HEK293 (cell line): ENCODE results near the gene CEP112.
A peak's percentile ranks its signal among the peaks of the same experiment; 100 is the strongest.

Source experiments
- CTCF ChIA-PET: fragments of 350-600 bp; formaldehyde crosslinking; extraction: SDS; loops from one replicate; lab custom pipeline; 2021; ENCODE audit warnings: antibody characterized with exemption; lab: Yijun Ruan, JAX
- POLR2A ChIA-PET: fragments of 300-600 bp; formaldehyde crosslinking; extraction: SDS; loops from one replicate; lab custom pipeline; 2020; ENCODE audit warnings: antibody characterized with exemption, inconsistent platforms; lab: Yijun Ruan, JAX
- H3K27ac ChIP-seq: fragments of 200-500 bp; sonication (Bioruptor generic); 2 replicates; pipeline ENCODE4 v1.5.1; 2014; ENCODE audit warnings: low read depth, low read length, control low read depth, inconsistent platforms; ENCODE audit errors: extremely low read depth
- H3K36me3 ChIP-seq, 2 experiments: fragments of 200-500 bp in 1 of 2; sonication (Bioruptor generic) in 1 of 2; 1 replicate in 1 of 2; 2 replicates in 1 of 2; pipeline ENCODE4 v1.5.1; 2014 to 2017; ENCODE audit warnings: inconsistent platforms in 2 of 2, low read length in 2 of 2; ENCODE audit not compliant: control insufficient read depth in 2 of 2, insufficient read depth in 1 of 2
- H3K4me1 ChIP-seq: fragments of 200-500 bp; sonication (Bioruptor generic); 2 replicates; pipeline ENCODE4 v1.5.1; 2014; ENCODE audit warnings: mild to moderate bottlenecking, low read length, inconsistent platforms; ENCODE audit not compliant: control insufficient read depth, insufficient read depth
- H3K4me3 ChIP-seq: 2 replicates; pipeline ENCODE4 v1.5.1; 2011; ENCODE audit warnings: low read depth, mild to moderate bottlenecking, control low read depth, low read length, moderate library complexity
- H3K9me3 ChIP-seq: fragments of 200-500 bp; sonication (Bioruptor generic); 2 replicates; pipeline ENCODE4 v1.5.1; 2014; ENCODE audit warnings: low read depth, low read length, inconsistent platforms; ENCODE audit not compliant: control insufficient read depth, insufficient read depth
- EGR2 ChIP-seq: fragments of 450-650 bp; formaldehyde crosslinking; IDR thresholded peaks from 2 replicates; pipeline ENCODE4 v1.5.1; 2016; ENCODE audit warnings: low read depth, missing biosample characterization, missing genetic modification characterization
- HOXC10 ChIP-seq: sonication (generic); formaldehyde crosslinking; IDR thresholded peaks from 2 replicates; pipeline ENCODE4 v1.8.1; 2023; ENCODE audit warnings: mild to moderate bottlenecking, missing genetic modification reagents
- IKZF3 ChIP-seq: fragments of 450-650 bp; IDR thresholded peaks from 2 replicates; pipeline ENCODE4 v1.5.0; 2018; ENCODE audit warnings: missing biosample characterization, mild to moderate bottlenecking, missing genetic modification characterization, moderate library complexity
- KLF10 ChIP-seq: fragments of 450-650 bp; IDR thresholded peaks from 2 replicates; pipeline ENCODE4 v1.5.1; 2018; ENCODE audit warnings: missing biosample characterization, mild to moderate bottlenecking, missing genetic modification characterization
- KLF7 ChIP-seq: fragments of 450-650 bp; formaldehyde crosslinking; IDR thresholded peaks from 2 replicates; pipeline ENCODE4 v1.5.1; 2016; ENCODE audit warnings: missing biosample characterization, missing genetic modification characterization, borderline replicate concordance
- KLF8 ChIP-seq: fragments of 450-650 bp; formaldehyde crosslinking; IDR thresholded peaks from 2 replicates; pipeline ENCODE4 v1.5.1; 2016; ENCODE audit warnings: missing biosample characterization, missing genetic modification characterization
- SP3 ChIP-seq: fragments of 450-650 bp; formaldehyde crosslinking; IDR thresholded peaks from 2 replicates; pipeline ENCODE4 v1.5.1; 2016; ENCODE audit warnings: missing biosample characterization, missing genetic modification characterization
- SP7 ChIP-seq: fragments of 450-650 bp; formaldehyde crosslinking; IDR thresholded peaks from 2 replicates; pipeline ENCODE4 v1.5.1; 2016; ENCODE audit warnings: missing biosample characterization, missing genetic modification characterization
- ZBTB1 ChIP-seq: fragments of 450-650 bp; formaldehyde crosslinking; IDR thresholded peaks from 2 replicates; pipeline ENCODE4 v1.5.1; 2016; ENCODE audit warnings: missing biosample characterization, missing genetic modification characterization
- ZBTB17 ChIP-seq: fragments of 450-650 bp; formaldehyde crosslinking; IDR thresholded peaks from 2 replicates; pipeline ENCODE4 v1.5.1; 2016; ENCODE audit warnings: missing biosample characterization, missing genetic modification characterization
- ZBTB20 ChIP-seq: fragments of 450-650 bp; formaldehyde crosslinking; IDR thresholded peaks from 2 replicates; pipeline ENCODE4 v1.5.1; 2016; ENCODE audit warnings: missing biosample characterization, missing genetic modification characterization
- ZBTB44 ChIP-seq: fragments of 450-650 bp; IDR thresholded peaks from 2 replicates; pipeline ENCODE4 v1.5.1; 2018; ENCODE audit warnings: missing biosample characterization, mild to moderate bottlenecking, missing genetic modification characterization
- ZBTB7A ChIP-seq: fragments of 450-650 bp; formaldehyde crosslinking; IDR thresholded peaks from 2 replicates; pipeline ENCODE4 v1.5.1; 2016; ENCODE audit warnings: low read depth, missing biosample characterization, missing genetic modification characterization
- ZBTB8A ChIP-seq: fragments of 450-650 bp; formaldehyde crosslinking; IDR thresholded peaks from 2 replicates; pipeline ENCODE4 v1.5.1; 2016; ENCODE audit warnings: missing biosample characterization, missing genetic modification characterization
- ZEB2 ChIP-seq: fragments of 450-650 bp; formaldehyde crosslinking; IDR thresholded peaks from 2 replicates; pipeline ENCODE4 v1.5.1; 2016; ENCODE audit warnings: missing biosample characterization, missing genetic modification characterization
- ZFHX2 ChIP-seq: fragments of 450-650 bp; formaldehyde crosslinking; conservative IDR thresholded peaks from 2 replicates; pipeline ENCODE4 v1.5.1; 2016; ENCODE audit warnings: missing biosample characterization, missing genetic modification characterization
- ZNF335 ChIP-seq: fragments of 450-650 bp; formaldehyde crosslinking; conservative IDR thresholded peaks from 2 replicates; pipeline ENCODE4 v1.5.1; 2016; ENCODE audit warnings: missing biosample characterization, missing genetic modification characterization
- ZNF341 ChIP-seq: fragments of 450-650 bp; formaldehyde crosslinking; IDR thresholded peaks from 2 replicates; pipeline ENCODE4; 2016; ENCODE audit warnings: low read depth, missing biosample characterization, missing genetic modification characterization
- ZNF362 ChIP-seq: fragments of 450-650 bp; formaldehyde crosslinking; IDR thresholded peaks from 2 replicates; pipeline ENCODE4 v1.5.1; 2016; ENCODE audit warnings: missing biosample characterization, missing genetic modification characterization
- ZNF548 ChIP-seq: fragments of 450-650 bp; formaldehyde crosslinking; IDR thresholded peaks from 2 replicates; pipeline ENCODE4 v1.5.1; 2016; ENCODE audit warnings: missing biosample characterization, missing genetic modification characterization
- ZNF561 ChIP-seq: fragments of 450-650 bp; IDR thresholded peaks from 2 replicates; pipeline ENCODE4 v1.5.1; 2018; ENCODE audit warnings: missing biosample characterization, missing genetic modification characterization, borderline replicate concordance
- ZNF747 ChIP-seq: fragments of 450-650 bp; formaldehyde crosslinking; IDR thresholded peaks from 2 replicates; pipeline ENCODE4 v1.5.1; 2016; ENCODE audit warnings: missing biosample characterization, missing genetic modification characterization
- ZSCAN23 ChIP-seq: fragments of 450-650 bp; formaldehyde crosslinking; IDR thresholded peaks from 2 replicates; pipeline ENCODE4 v1.5.1; 2016; ENCODE audit warnings: missing biosample characterization, missing genetic modification characterization
- ZXDB ChIP-seq: fragments of 450-650 bp; formaldehyde crosslinking; IDR thresholded peaks from 2 replicates; pipeline ENCODE4 v1.5.1; 2016; ENCODE audit warnings: missing biosample characterization, missing genetic modification characterization
- TF ChIP-seq, protein P1 (sequence below): fragments of 450-650 bp; formaldehyde crosslinking; IDR thresholded peaks from 2 replicates; pipeline ENCODE4 v1.5.1; 2016; ENCODE audit warnings: missing biosample characterization, missing genetic modification characterization
- TF ChIP-seq, protein P2 (sequence below): fragments of 450-650 bp; formaldehyde crosslinking; IDR thresholded peaks from 2 replicates; pipeline ENCODE4 v1.5.1; 2016; ENCODE audit warnings: missing biosample characterization, missing genetic modification characterization
- TF ChIP-seq, protein P3 (sequence below): fragments of 450-650 bp; formaldehyde crosslinking; IDR thresholded peaks from 2 replicates; pipeline ENCODE4 v1.5.1; 2016; ENCODE audit warnings: missing biosample characterization, missing genetic modification characterization

The CEP112 gene

DNA sequence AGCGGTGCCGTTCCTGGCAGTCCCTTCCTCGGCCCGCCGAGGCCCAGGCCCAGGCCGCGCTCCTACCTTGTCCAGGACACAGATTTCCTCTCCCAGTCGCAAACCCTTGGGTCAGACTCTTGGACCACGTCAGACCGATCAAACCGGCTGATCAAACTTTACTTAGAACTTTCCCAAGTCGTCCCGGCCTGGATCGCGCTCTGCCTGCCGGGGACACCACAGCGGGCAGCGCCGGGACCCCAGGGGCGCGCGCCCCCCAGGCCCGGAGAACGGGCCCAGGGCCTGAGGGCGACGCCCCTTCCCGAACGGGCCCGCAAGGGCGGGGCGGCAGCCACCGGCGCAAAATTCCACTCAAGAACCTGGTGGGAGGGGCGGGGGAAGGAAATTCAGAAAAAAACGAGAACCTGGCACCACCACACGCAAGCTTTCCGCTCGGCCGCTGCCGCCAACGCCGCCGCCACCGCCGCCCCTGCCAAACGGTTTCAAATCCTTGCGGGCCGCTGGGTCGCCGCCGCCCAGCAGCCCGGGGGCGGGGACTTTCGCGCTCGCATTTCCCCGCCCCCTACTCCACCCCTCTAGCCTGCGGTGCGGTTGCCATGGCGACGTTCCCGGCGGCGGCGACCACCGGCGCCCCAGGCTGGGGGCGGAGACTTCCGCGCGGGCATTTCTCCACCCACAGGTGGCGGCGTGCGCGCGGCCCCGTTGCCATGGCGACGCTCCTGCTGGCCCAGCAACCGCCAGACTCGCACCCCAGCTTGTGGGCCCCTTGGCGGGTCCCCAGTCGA is at the start of gene CEP112:
TSS of gene CEP112 (minus strand) at position 541 of the 785 bp plus-strand sequence.
- POLR2A ChIA-PET, result no interaction called here
- peak within 1 kb of the TSS; percentile 77 for H3K4me3 ChIP-seq
- peak within 1 kb of the TSS; percentile 84 for H3K27ac ChIP-seq
- H3K9me3 ChIP-seq, result no peaks in the 10 kb centered on the region
- H3K36me3 ChIP-seq, result peaks cover 0 to 7% of the 10 kb centered on the region in 2 experiments
- CTCF ChIA-PET, result interaction anchor here (0.6 to 2.6 kb wide), 5 partner anchors 9 to 960 kb away, joined by 3 to 11 read pairs (median 4); no protein-coding TSS in a partner anchor
- peaks cover 9% of the 10 kb centered on the region for H3K4me1 ChIP-seq
- peak; percentile 20; the same call in 1 of the 2 replicates for TF ChIP-seq ZBTB8A (tag by site-specific recombination)
- TF ChIP-seq, protein P1, sequence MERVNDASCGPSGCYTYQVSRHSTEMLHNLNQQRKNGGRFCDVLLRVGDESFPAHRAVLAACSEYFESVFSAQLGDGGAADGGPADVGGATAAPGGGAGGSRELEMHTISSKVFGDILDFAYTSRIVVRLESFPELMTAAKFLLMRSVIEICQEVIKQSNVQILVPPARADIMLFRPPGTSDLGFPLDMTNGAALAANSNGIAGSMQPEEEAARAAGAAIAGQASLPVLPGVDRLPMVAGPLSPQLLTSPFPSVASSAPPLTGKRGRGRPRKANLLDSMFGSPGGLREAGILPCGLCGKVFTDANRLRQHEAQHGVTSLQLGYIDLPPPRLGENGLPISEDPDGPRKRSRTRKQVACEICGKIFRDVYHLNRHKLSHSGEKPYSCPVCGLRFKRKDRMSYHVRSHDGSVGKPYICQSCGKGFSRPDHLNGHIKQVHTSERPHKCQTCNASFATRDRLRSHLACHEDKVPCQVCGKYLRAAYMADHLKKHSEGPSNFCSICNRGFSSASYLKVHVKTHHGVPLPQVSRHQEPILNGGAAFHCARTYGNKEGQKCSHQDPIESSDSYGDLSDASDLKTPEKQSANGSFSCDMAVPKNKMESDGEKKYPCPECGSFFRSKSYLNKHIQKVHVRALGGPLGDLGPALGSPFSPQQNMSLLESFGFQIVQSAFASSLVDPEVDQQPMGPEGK (tag by site-specific recombination), result peak; percentile 86
- TF ChIP-seq ZBTB1 (tag by site-specific recombination), result 0 out of 2 replicates have a peak, but pooled peaks have one; percentile 39
- no peak for TF ChIP-seq ZNF548 (tag by site-specific recombination)
- peak; percentile 77 for TF ChIP-seq KLF7 (tag by site-specific recombination)
- no peak for TF ChIP-seq ZBTB44 (tag by site-specific recombination)
- TF ChIP-seq ZNF747 (tag by site-specific recombination), result no peak
- 0 out of 2 replicates have a peak, but pooled peaks have one; percentile 7 for TF ChIP-seq ZBTB20
- peak; percentile 81 for TF ChIP-seq ZXDB
- TF ChIP-seq HOXC10 (CRISPR knock-in tag), result 0 out of 2 replicates have a peak, but pooled peaks have one; percentile 68
- peak; percentile 71 for TF ChIP-seq ZNF561
- no peak for TF ChIP-seq ZSCAN23 (tag by site-specific recombination)
- no peak for TF ChIP-seq ZNF341 (tag by site-specific recombination)
- TF ChIP-seq ZBTB7A (tag by site-specific recombination), result no peak; the same call in 1 of the 2 replicates
- TF ChIP-seq ZFHX2 (tag by site-specific recombination), result peak; percentile 96
- TF ChIP-seq SP7, result peak; percentile 38
- TF ChIP-seq, protein P2, sequence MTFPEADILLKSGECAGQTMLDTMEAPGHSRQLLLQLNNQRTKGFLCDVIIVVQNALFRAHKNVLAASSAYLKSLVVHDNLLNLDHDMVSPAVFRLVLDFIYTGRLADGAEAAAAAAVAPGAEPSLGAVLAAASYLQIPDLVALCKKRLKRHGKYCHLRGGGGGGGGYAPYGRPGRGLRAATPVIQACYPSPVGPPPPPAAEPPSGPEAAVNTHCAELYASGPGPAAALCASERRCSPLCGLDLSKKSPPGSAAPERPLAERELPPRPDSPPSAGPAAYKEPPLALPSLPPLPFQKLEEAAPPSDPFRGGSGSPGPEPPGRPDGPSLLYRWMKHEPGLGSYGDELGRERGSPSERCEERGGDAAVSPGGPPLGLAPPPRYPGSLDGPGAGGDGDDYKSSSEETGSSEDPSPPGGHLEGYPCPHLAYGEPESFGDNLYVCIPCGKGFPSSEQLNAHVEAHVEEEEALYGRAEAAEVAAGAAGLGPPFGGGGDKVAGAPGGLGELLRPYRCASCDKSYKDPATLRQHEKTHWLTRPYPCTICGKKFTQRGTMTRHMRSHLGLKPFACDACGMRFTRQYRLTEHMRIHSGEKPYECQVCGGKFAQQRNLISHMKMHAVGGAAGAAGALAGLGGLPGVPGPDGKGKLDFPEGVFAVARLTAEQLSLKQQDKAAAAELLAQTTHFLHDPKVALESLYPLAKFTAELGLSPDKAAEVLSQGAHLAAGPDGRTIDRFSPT (tag by site-specific recombination), result peak; percentile 91
- TF ChIP-seq SP3 (tag by site-specific recombination), result peak; percentile 92
- peak; percentile 46; the same call in 1 of the 2 replicates for TF ChIP-seq KLF10 (tag by site-specific recombination)
- TF ChIP-seq, protein P3, sequence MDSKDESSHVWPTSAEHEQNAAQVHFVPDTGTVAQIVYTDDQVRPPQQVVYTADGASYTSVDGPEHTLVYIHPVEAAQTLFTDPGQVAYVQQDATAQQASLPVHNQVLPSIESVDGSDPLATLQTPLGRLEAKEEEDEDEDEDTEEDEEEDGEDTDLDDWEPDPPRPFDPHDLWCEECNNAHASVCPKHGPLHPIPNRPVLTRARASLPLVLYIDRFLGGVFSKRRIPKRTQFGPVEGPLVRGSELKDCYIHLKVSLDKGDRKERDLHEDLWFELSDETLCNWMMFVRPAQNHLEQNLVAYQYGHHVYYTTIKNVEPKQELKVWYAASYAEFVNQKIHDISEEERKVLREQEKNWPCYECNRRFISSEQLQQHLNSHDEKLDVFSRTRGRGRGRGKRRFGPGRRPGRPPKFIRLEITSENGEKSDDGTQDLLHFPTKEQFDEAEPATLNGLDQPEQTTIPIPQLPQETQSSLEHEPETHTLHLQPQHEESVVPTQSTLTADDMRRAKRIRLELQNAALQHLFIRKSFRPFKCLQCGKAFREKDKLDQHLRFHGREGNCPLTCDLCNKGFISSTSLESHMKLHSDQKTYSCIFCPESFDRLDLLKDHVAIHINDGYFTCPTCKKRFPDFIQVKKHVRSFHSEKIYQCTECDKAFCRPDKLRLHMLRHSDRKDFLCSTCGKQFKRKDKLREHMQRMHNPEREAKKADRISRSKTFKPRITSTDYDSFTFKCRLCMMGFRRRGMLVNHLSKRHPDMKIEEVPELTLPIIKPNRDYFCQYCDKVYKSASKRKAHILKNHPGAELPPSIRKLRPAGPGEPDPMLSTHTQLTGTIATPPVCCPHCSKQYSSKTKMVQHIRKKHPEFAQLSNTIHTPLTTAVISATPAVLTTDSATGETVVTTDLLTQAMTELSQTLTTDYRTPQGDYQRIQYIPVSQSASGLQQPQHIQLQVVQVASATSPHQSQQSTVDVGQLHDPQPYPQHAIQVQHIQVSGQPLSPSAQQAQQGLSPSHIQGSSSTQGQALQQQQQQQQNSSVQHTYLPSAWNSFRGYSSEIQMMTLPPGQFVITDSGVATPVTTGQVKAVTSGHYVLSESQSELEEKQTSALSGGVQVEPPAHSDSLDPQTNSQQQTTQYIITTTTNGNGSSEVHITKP, result peak; percentile 93
- TF ChIP-seq ZEB2 (tag by site-specific recombination), result peak; percentile 69
- TF ChIP-seq KLF8 (tag by site-specific recombination), result peak; percentile 78
- peak; percentile 69 for TF ChIP-seq ZNF335
- 0 out of 2 replicates have a peak, but pooled peaks have one; percentile 27 for TF ChIP-seq ZNF362 (tag by site-specific recombination)
- TF ChIP-seq IKZF3, result peak; percentile 68
- TF ChIP-seq EGR2, result peak; percentile 95
- TF ChIP-seq ZBTB17, result no peak
